Measurements from ENCODE around the gene THSD7B.

DNA sequence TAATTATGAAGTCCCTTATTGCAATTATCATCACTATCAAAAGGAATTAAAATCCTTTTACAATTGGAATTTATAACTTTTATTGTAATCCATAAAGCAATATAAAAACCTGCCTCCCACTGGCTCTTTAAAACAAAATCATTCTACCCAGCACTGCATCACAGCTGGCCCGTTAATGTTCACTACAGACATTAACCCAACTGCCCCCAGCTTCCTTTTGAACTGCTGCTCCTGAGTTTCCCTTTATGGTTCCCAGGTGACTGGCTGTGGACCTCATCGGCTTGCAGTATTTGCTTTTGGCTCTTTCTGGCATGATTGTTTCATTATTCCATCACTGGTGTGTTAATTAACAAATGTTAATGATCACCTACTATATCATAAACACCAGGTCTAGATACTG is 535.6 kb downstream of the THSD7B start:
- no peak for TF ChIP-seq POLR2A (IDR thresholded peaks at IDR 0.05; ENCODE audit: low read length)
- TF ChIP-seq GATA1 (IDR thresholded peaks at IDR 0.05; ENCODE audit: low read depth, low read length): no peak

All from erythroblast (primary cell).